ENCODE data around the gene GNAQ.

Gene GNAQ

GRCh38 chr9:78003730-78004129 lies 27.9 kb downstream of the GNAQ start:
- no peak for DNase-seq (ENCODE audit: low read depth in 2 of 2, low spot score in 1 of 2)

GRCh38 chr9:78001946-78002731 lies 29.5 kb downstream of the GNAQ start:
- no peak for DNase-seq (ENCODE audit: low read depth in 2 of 2, low spot score in 1 of 2)

GRCh38 chr9:78000221-78000620 lies 31.4 kb downstream of the GNAQ start:
- DNase-seq (ENCODE audit: low read depth in 2 of 2, low spot score in 1 of 2) = no peak

- no peak for DNase-seq (ENCODE audit: low read depth in 2 of 2, low spot score in 1 of 2)
Measured at GRCh38 chr9:77999231-77999631, 32.4 kb downstream of the GNAQ start.

GRCh38 chr9:77997611-77998284 lies 33.9 kb downstream of the GNAQ start:
- DNase-seq (ENCODE audit: low read depth in 2 of 2, low spot score in 1 of 2) = no peak

GRCh38 chr9:77996696-77997095 lies 34.9 kb downstream of the GNAQ start:
- DNase-seq (ENCODE audit: low read depth in 2 of 2, low spot score in 1 of 2) = no peak

GRCh38 chr9:77991191-77991590 lies 40.4 kb downstream of the GNAQ start:
- DNase-seq (ENCODE audit: low read depth in 2 of 2, low spot score in 1 of 2) = no peak

- DNase-seq (ENCODE audit: low read depth in 2 of 2, low spot score in 1 of 2) = no peak
Measured at GRCh38 chr9:77989909-77990308, 41.7 kb downstream of the GNAQ start.

- no peak for DNase-seq (ENCODE audit: low read depth in 2 of 2, low spot score in 1 of 2)
Measured at GRCh38 chr9:77989458-77989857, 42.2 kb downstream of the GNAQ start.

- DNase-seq (ENCODE audit: low read depth in 2 of 2, low spot score in 1 of 2) = no peak
Measured at GRCh38 chr9:77988630-77989029, 43.0 kb downstream of the GNAQ start.

- no peak for DNase-seq (ENCODE audit: low read depth in 2 of 2, low spot score in 1 of 2)
Measured at GRCh38 chr9:77987880-77988525, 43.6 kb downstream of the GNAQ start.

GRCh38 chr9:77987081-77987656 lies 44.4 kb downstream of the GNAQ start:
- no peak for DNase-seq (ENCODE audit: low read depth in 2 of 2, low spot score in 1 of 2)

GRCh38 chr9:77985996-77986395 lies 45.6 kb downstream of the GNAQ start:
- no peak for DNase-seq (ENCODE audit: low read depth in 2 of 2, low spot score in 1 of 2)

- no peak for DNase-seq (ENCODE audit: low read depth in 2 of 2, low spot score in 1 of 2)
Measured at GRCh38 chr9:77983320-77983662, 48.3 kb downstream of the GNAQ start.

GRCh38 chr9:77982581-77983319 lies 48.9 kb downstream of the GNAQ start:
- DNase-seq (ENCODE audit: low read depth in 2 of 2, low spot score in 1 of 2) = no peak

GRCh38 chr9:77981907-77982306 lies 49.7 kb downstream of the GNAQ start:
- DNase-seq (ENCODE audit: low read depth in 2 of 2, low spot score in 1 of 2) = no peak

- no peak for DNase-seq (ENCODE audit: low read depth in 2 of 2, low spot score in 1 of 2)
Measured at GRCh38 chr9:77981332-77981731, 50.3 kb downstream of the GNAQ start.

- DNase-seq (ENCODE audit: low read depth in 2 of 2, low spot score in 1 of 2) = no peak
Measured at GRCh38 chr9:77980622-77981021, 51.0 kb downstream of the GNAQ start.

GRCh38 chr9:77978086-77978781 lies 53.4 kb downstream of the GNAQ start:
- no peak for DNase-seq (ENCODE audit: low read depth in 2 of 2, low spot score in 1 of 2)

- DNase-seq (ENCODE audit: low read depth in 2 of 2, low spot score in 1 of 2) = peak in 1 of 2 donors; percentile 34
Measured at GRCh38 chr9:77977210-77977611, 54.4 kb downstream of the GNAQ start.

GRCh38 chr9:77975806-77976205 lies 55.8 kb downstream of the GNAQ start:
- no peak for DNase-seq (ENCODE audit: low read depth in 2 of 2, low spot score in 1 of 2)
